ENCODE data around the gene SDK1.
"Not testable (repeated sequence)": the region's sequence is repeated elsewhere in the genome, so short reads cannot be mapped to it uniquely, and the experiment has no call there.

SDK1 gene

GRCh38 chr7:4270268-4270667 is 969.2 kb downstream of the SDK1 start:
- DNase-seq, result no peak

GRCh38 chr7:4270941-4271715 is 970.1 kb downstream of the SDK1 start:
- DNase-seq, result no peak

GRCh38 chr7:4271716-4272015 is 970.6 kb downstream of the SDK1 start:
- no peak for DNase-seq

- DNase-seq, result no peak
Observed at GRCh38 chr7:4272141-4272540, 971.1 kb downstream of the SDK1 start.

- no peak for DNase-seq
Observed at GRCh38 chr7:4273566-4274230, 972.6 kb downstream of the SDK1 start.

GRCh38 chr7:4274286-4274685 is 973.2 kb downstream of the SDK1 start:
- DNase-seq, result no peak

- no peak for DNase-seq
Observed at GRCh38 chr7:4277936-4278335, 976.9 kb downstream of the SDK1 start.

GRCh38 chr7:4279216-4279615 is 978.2 kb downstream of the SDK1 start:
- no peak for DNase-seq

GRCh38 chr7:4281231-4281993 is 980.4 kb downstream of the SDK1 start:
- DNase-seq, result no peak

GRCh38 chr7:4282434-4283223 is 981.6 kb downstream of the SDK1 start:
- DNase-seq, result no peak

GRCh38 chr7:4286351-4286750 is 985.3 kb downstream of the SDK1 start:
- DNase-seq, result no peak

GRCh38 chr7:4288791-4289394 is 987.8 kb downstream of the SDK1 start:
- DNase-seq, result no peak

- DNase-seq, result no peak
Observed at GRCh38 chr7:4297165-4297917, 996.3 kb downstream of the SDK1 start.

GRCh38 chr7:4297918-4298219 is 996.8 kb downstream of the SDK1 start:
- DNase-seq, result no peak

GRCh38 chr7:4299431-4299830 is 998.4 kb downstream of the SDK1 start:
- DNase-seq, result no peak

GRCh38 chr7:4302203-4302905 is 1001.3 kb downstream of the SDK1 start:
- DNase-seq, result no peak

- DNase-seq, result no peak
Observed at GRCh38 chr7:4307316-4308204, 1006.5 kb downstream of the SDK1 start.

- DNase-seq, result no peak
Observed at GRCh38 chr7:4308205-4308590, 1007.1 kb downstream of the SDK1 start.

GRCh38 chr7:4313911-4314310 is 1012.9 kb downstream of the SDK1 start:
- DNase-seq, result not testable (repeated sequence)

- DNase-seq, result not testable (repeated sequence)
Observed at GRCh38 chr7:4314316-4314715, 1013.3 kb downstream of the SDK1 start.

Data from HCEC 1CT (cell line).